Measurements from ENCODE around the gene ANTXR1. TPM values are rescaled to one million over a fixed set of nuclear protein-coding genes. Genes with fewer than 3 reads are reported as not detected.
A peak's percentile ranks its signal among the peaks of the same experiment; 100 is the strongest.

ANTXR1 gene
- polyA plus RNA-seq, 1 of the 3 experiments (the other 2 are of a cell fraction): 114 TPM

GRCh38 chr2:69018678-69019095 is 5.7 kb downstream of the ANTXR1 start (continued):
- TF ChIP-seq FOSL2 (IDR thresholded peaks at IDR 0.05; ENCODE audit: borderline replicate concordance, low read depth) (peak; percentile 14; the same call in 1 of the 2 replicates), CHD2 (IDR thresholded peaks at IDR 0.05; ENCODE audit: low read length, partially characterized antibody) (no peak), USF1 (IDR thresholded peaks at IDR 0.05; ENCODE audit: borderline replicate concordance, low read depth) (no peak), EP300 (IDR thresholded peaks at IDR 0.05; ENCODE audit: borderline replicate concordance in 1 of 2, low read depth in 1 of 2, low read length in 1 of 2) (peak in 1 of 2 experiments; percentile 51; a peak in 1 of 4 replicates), NFIC (IDR thresholded peaks at IDR 0.05; ENCODE audit: borderline replicate concordance) (no peak), GATA2 (CRISPR knock-in tag; IDR thresholded peaks at IDR 0.05) (no peak), JUND (IDR thresholded peaks at IDR 0.05) (0 out of 2 replicates have a peak, but pooled peaks have one; percentile 25), POLR2AphosphoS5 (IDR thresholded peaks at IDR 0.05; ENCODE audit: low read depth, low read length) (peak; percentile 8; the same call in 1 of the 2 replicates), EZH2phosphoT487 (IDR thresholded peaks at IDR 0.05; ENCODE audit: borderline replicate concordance, low read depth) (no peak), IRF3 (IDR thresholded peaks at IDR 0.05; ENCODE audit: low read depth, low read length) (no peak)

GRCh38 chr2:69020496-69021426 is 7.8 kb downstream of the ANTXR1 start:
- Histone ChIP-seq H3K9me2 (no peaks in the 10 kb centered on the region), H3K36me3 (replicated peaks in 1 of 2; ENCODE audit: control insufficient read depth in 1 of 2, insufficient read depth in 2 of 2, low read length in 1 of 2) (peaks cover 3 to 46% of the 10 kb centered on the region in 2 experiments), H3K27ac (ENCODE audit: low read depth in 2 of 2, low read length in 1 of 2) (peak overlapping the region in 1 of 2 experiments; percentile 1; a peak in 1 of 4 replicates), H3K79me2 (ENCODE audit: insufficient read depth) (peaks cover 100% of the 10 kb centered on the region), H3K4me3 (ENCODE audit: low read depth in 2 of 2, low read length in 1 of 2) (no peak overlapping the region), H3K9ac (no peak overlapping the region), H3F3A (replicated peaks; ENCODE audit: insufficient read depth) (peaks cover 3% of the 10 kb centered on the region), H3K4me2 (no peak overlapping the region), H3K4me1 (ENCODE audit: control insufficient read depth in 1 of 2, insufficient read depth in 2 of 2, low read depth in 1 of 2, low read length in 1 of 2) (peaks cover 31 to 52% of the 10 kb centered on the region in 2 experiments), H2AFZ (ENCODE audit: low read depth) (no peak overlapping the region), H3K27me3 (ENCODE audit: insufficient read depth) (no peaks in the 10 kb centered on the region), H3K9me3 (no peaks in the 10 kb centered on the region), H4K20me1 (ENCODE audit: insufficient read depth) (peaks cover 100% of the 10 kb centered on the region)
- no peak for TF ChIP-seq ELF1 (IDR thresholded peaks at IDR 0.05)
- TF ChIP-seq EP300 (IDR thresholded peaks at IDR 0.05; ENCODE audit: borderline replicate concordance in 1 of 2, low read depth in 1 of 2, low read length in 1 of 2): no peak
- no peak for TF ChIP-seq RXRA (IDR thresholded peaks at IDR 0.05; ENCODE audit: borderline replicate concordance, low read depth)
- TF ChIP-seq TCF12 (IDR thresholded peaks at IDR 0.05): no peak
- TF ChIP-seq POLR2AphosphoS5 (IDR thresholded peaks at IDR 0.05; ENCODE audit: low read depth, low read length): no peak
- no peak for TF ChIP-seq IRF3 (IDR thresholded peaks at IDR 0.05; ENCODE audit: low read depth, low read length)
- no peak for TF ChIP-seq EZH2phosphoT487 (IDR thresholded peaks at IDR 0.05; ENCODE audit: borderline replicate concordance, low read depth)
- no peak for TF ChIP-seq CTCF (IDR thresholded peaks at IDR 0.05)
- POLR2A ChIA-PET: no interaction called here
- CTCF ChIA-PET: interaction anchor here (0.6 to 4.3 kb wide), 2 partner anchors 8 to 286 kb away, joined by 3 to 24 read pairs; no protein-coding TSS in a partner anchor
- no peak for DNase-seq
- 89% methylated on average over 8 of the region's 8 CpGs for WGBS (ENCODE audit: low lambda C conversion rate)

All from SK-N-SH (cell line).